IPS-15b (cell line): ENCODE measurements around the gene BMI1.

Experiments used
- H3K27me3 ChIP-seq: one replicate; pipeline ENCODE4 v1.6.1; 2013; ENCODE audit warnings: low read length; ENCODE audit not compliant: control insufficient read depth, insufficient read depth
- H3K36me3 ChIP-seq: one replicate; pipeline ENCODE4 v1.6.1; 2013; ENCODE audit warnings: low read length; ENCODE audit not compliant: control insufficient read depth, insufficient read depth
- H3K4me1 ChIP-seq: one replicate; pipeline ENCODE4 v1.6.1; 2013; ENCODE audit warnings: mild to moderate bottlenecking, low read length; ENCODE audit not compliant: control insufficient read depth, insufficient read depth
- H3K4me3 ChIP-seq: one replicate; pipeline ENCODE4 v1.5.1; 2013; ENCODE audit warnings: low read depth, low read length
- H3K9ac ChIP-seq: one replicate; pipeline ENCODE4 v1.6.1; 2013; ENCODE audit warnings: low read depth, mild to moderate bottlenecking, low read length
- H3K9me3 ChIP-seq: one replicate; pipeline ENCODE4 v1.6.1; 2013; ENCODE audit warnings: mild to moderate bottlenecking, low read length; ENCODE audit not compliant: control insufficient read depth, insufficient read depth

The BMI1 gene

DNA sequence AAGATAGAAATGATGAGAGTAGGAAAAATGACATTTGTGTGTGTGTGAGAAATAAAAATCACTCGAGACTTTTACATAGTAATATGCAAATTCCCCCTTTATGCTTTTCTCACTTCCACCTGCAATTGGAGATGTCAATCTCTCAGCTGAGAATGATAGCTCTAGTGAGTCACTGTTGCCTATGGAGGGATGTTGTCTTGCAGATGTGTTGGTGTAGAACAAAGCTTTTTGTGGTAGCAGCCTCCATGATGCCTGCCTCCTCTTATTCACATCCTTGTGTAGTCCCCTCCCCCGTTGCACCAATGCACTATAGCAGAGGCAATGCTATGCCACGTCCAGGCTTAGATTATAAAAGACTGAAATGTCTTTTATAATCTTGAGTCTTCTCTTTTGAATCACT, 58.2 kb downstream of the BMI1 start:
- Histone ChIP-seq H3K9ac (no peak overlapping the region), H3K27me3 (no peaks in the 10 kb centered on the region), H3K4me3 (no peak overlapping the region), H3K9me3 (no peaks in the 10 kb centered on the region), H3K36me3 (no peaks in the 10 kb centered on the region), H3K4me1 (no peaks in the 10 kb centered on the region)
